Measurements from ENCODE around the gene KANK3.

The KANK3 gene

DNA sequence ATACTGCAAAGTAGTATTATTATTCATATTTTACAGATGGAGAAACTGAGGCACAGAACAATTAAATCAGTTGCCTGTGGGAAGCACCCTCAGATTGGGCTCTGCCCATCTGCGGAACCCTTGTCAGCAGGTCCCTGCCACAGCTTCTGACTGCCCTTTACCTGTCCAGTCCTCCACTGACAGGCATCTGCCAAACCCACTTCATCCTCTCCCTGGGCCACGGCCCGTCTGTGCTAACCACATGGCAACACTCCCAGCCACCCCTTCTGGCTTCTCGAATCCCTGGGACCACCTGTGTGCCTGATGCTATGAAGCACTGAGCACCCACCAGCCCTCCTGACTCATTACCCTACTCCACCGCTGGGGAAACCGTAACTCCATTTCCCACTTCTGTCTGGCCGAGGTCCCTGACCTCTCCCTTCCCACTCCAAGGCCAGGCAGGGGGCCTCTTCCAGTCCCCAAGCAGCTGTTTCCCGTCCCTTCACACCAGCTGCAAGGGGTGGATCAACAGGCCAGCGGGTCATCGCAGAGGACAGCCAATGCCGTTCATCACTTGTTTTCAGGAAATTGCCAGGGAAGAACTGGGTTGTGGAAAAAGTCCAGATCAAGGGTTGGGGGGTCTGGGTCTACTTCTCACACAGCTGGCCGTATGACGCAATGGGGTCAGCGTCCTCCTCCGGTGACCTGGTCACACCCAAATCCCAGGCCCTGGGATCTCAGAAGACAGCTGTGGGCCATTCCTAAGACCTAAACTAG, 2.5 kb downstream of the KANK3 start:
- no peak for DNase-seq

DNA sequence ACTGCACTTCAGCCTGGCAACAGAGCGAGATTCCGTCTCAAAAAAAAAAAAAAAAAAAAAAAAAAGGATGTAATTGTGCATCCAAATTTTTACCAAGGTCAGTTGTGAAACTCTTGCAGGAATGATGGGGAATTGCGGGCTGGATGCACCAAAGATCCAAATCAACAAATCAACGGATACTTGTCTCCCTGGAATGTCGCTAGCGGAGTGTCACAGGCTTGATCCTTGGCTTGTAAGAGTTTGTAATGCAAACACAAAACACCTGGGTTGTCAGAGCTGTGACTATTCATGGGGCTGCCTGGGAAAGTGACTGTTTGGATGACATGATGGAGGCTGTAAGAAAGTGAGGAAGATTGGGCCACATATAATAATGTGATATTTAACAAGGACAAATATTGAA, 4.2 kb downstream of the KANK3 start:
- no peak for DNase-seq

DNA sequence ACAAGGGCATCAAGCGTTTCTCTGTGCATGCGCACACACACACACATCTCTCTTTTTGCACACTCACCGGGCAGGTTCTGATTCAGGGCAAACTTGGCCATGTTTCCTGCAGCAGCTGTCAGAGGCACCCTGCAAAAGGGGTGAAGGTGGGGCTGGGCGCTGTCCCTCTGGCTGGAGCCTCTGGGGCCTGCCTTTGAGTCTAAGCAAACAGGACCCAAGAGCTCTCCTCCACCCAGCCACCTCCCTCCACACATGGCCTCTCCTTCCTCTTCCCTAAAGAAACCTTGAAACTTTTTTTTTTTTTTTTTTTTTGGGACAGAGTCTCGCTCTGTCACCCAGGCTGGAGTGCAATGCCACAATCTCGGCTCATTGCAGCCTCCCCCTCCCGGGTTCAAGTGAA, 5.3 kb downstream of the KANK3 start:
- DNase-seq, result no peak

GRCh38 chr19:8336660-8337059, 6.4 kb downstream of the KANK3 start:
- DNase-seq, result no peak

- DNase-seq, result no peak
Measured at GRCh38 chr19:8336072-8336569, 6.9 kb downstream of the KANK3 start.

- DNase-seq, result no peak
Measured at GRCh38 chr19:8335343-8336071, 7.6 kb downstream of the KANK3 start.

DNA sequence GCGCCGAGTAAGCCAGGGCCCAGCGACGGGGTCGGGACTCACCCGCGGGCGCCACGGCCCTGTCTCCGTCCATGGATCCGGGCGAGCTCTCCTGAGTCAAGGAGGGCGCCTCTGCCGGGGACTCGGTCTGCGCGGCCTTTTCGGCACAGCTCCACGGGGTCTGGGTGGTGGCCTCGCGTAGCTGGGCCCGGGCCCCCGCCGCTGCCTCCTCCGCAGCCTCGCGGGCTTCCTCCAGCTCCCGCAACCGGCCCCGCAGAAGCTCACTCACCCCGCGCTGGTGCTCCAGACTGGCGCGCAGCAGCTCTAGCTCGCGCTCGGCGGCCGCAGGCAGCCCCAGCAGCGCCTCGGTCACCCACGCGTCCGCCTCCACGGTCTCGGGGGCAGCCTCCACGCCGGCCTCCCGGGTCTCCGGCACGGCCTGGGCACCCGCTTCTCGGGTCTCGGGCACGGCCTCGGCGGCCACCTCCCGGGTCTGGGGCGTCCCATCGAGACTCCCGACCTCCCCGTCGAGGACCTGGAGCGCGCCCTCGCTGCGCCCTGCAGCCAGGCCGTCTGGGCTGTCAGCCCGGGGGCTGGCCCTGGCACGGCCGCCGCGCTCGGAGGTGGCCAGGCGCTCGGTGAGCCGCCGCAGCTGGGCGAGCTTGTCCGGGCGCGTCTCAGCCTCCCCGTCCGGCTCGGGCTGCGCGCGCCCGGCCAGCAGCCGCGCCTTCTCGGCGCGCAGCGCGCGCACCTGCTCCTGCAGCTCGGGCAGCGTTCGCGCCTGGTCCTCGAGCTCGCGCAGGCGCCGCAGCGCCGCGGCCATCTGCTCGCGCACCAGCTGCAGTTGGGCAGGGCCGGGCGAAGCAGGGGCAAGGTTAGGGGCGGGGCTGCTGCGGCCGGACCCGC, 8.4 kb downstream of the KANK3 start:
- peak in 8 of 56 donors; percentile 6 to 52 (median 10) for DNase-seq

DNA sequence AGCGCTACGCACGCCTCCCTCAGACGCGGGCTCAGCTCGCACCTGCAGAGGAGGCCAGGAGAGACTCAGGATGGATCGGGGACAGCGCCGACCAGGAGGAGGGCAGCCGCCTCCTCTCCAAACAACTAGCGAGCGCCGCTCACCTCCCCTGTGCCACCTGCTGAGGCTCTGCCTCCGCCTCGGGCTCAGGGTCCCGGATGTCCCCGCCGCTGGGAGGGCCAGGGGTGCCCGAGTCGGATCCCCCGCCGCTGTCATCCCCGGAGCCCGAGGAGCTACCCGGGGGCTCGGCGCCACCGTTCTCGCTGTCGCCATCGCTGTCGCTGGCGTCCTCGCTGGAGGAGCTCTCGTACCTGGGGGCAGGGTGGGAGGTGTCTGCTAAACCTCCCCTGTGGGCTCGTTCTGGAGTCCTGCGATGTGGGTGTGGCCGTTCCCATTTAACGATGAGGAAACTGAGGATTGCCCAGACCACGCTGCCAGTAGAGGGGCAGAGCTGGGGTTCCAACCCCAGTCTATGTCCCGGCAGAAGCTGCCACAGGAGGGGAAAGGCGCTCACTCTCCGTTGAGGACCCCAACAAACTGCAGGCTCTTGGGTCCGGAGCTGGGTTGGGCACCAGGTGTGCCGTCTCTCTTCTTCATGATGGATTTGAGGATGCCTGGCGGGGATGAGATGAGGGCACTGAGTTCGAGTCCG, 9.2 kb downstream of the KANK3 start:
- no peak for DNase-seq

DNA sequence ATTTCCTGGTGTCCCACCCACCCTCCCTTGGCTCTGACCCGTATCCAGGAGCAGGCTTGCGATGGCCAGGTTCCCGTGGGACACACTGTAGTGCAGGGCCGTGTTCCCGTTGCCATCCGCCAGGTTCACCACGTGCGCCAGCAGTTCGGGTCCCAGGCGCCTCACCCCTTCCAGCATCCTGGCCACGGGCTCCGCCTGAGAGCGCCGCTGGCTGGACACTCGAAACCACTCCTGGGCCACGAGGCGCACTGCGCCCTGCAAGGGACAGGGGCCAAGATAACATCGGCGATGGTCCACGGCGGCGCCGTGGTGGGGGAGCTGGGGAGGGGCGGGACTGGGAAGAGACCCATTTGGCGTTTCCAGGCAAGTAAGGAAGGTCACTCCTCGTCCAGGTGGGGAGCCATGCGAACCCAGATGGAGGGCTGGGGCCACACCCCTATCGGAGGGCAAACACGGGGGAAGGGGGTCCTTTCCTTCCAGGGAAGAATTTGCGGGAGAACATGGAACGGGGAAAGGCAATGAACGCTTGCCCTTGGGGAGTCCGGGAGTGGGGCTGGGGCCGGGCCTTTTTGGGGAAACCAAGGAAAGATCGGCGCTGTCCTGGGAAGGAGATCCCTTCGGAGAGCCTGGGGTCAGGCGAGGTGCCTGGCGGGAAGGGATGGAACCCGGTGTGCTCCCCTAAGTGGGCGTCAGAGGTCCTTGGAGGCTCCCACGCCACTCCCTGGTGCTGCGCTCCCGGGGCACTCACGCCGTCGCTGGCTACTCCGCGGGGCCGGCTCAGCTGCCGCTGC, 9.9 kb downstream of the KANK3 start:
- DNase-seq, result no peak

GRCh38 chr19:8331263-8331845, 11.7 kb downstream of the KANK3 start:
- DNase-seq, result no peak

DNA sequence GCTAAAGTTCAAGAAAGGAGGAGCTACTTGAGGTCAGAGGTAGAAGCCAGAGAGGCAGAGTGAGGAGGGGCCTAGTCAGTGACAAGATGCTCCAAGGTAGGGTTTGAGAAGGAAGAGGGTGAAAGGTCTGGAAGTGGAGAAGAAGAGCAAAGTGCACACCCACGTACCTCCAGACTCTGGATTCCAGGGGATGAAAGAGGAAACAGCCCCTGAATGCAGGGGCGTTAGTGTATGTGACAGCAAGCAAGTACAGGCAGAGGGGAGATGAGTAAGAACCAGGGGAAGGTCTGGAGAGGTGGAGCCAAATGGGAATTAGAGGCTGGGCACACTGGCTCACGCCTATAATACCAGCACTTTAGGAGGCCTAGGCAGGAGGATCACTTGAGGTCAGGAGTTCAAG, 13.1 kb downstream of the KANK3 start:
- DNase-seq, result no peak

DNA sequence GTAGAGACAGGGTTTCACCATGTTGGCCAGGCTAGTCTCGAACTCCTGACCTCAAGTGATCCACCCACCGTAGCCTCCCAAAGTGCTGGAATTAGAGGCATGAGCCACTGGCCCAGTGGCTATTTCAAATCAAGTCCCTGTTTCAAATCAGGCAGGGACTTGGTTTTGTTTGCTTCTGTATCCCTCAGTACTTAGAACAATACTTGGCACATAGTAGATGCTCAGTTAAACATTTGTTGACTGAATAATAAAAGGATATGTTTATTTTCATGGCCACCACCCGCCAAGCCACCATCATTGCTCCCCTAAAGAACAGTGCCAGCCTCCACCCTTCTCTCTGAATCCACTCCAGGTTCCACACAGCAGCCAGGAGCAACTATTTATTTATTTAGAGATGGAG, 17.6 kb downstream of the KANK3 start:
- DNase-seq, result no peak

- no peak for DNase-seq
Measured at GRCh38 chr19:8324186-8325050, 18.6 kb downstream of the KANK3 start.

DNA sequence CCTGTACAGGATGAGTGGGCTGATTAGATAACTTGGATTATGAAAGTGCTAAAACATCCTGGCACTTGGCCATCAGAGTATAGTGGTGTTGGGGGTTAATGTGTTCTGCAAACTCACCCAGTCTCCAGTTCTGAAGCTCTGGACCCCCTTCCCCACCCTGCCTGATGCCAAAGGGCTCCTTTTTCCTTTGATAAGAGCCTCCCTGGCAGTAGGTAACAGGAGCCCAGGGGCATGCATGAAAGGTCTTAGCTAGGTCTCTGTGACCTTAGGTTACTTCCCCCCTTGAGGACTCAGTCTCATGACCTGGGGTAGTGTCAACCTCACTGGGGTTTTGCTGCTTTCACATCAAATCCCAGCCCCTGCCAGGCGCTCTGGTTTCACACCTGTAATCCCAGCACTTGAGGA, 19.3 kb downstream of the KANK3 start:
- no peak for DNase-seq

DNA sequence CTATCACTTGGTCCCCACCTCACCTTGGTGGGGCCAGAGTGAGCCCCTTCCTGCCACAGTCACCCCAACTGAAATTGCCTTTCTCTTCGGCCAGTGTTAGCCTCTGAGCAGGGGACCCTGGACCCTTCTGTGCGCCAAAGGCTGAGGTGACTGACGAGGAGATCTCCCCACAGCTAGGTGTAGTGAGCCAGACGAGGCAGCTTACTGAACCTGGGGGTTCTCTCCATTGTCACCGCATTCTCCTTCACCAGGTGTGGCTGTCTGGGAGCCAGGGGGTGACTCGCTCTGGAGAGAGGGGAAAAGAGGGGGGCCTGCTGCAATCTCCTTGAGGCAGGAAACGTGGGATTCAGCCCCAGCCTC, 20.4 kb downstream of the KANK3 start:
- no peak for DNase-seq

- DNase-seq, result no peak
Measured at GRCh38 chr19:8321986-8322637, 20.9 kb downstream of the KANK3 start.

DNA sequence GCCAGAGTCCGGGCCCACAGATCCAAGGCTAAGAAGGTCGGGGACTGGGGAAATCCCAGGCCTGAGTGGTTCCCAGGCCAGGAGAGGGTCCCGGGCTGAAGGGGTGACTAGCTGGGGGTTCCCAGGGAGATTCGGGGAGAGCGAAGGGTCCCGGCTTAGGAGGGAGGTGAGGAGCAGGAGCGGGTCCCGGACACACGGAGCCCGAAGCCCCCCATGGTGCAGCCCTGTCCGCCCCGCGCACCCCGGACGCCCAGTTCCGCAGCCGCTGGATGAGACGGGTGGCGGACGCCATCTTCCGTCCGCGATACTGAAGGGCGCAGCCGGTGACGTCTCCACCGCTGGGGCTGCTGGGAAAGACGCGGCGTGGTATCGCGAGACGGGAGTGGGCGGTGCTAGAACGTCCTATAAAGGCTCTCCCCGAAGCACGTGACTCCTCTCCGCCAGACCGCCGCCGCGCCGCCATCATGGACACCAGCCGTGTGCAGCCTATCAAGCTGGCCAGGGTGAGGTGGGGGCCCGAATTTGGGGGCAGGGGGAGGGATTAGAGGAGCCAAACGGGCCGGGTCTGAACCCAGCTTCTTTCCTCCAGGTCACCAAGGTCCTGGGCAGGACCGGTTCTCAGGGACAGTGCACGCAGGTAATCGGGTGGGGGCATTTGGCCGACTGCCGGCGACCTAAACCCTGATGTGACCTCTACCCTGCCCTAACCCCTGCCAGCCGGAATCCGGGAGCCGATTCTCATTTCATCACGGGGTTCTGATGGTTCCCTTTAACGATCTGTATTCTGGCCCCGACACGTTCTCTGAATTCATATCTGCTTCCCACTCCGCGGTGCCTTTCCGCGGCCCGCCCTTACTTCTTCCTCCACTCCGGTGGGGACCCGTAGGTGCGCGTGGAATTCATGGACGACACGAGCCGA, 21.7 kb downstream of the KANK3 start, which contains the start of the genes NDUFA7 and RPS28:
TSS of gene NDUFA7 (minus strand) at position 309 of the 919 bp plus-strand sequence. CDS start at position 292, 17 bp downstream.
TSS of gene RPS28 (plus strand) at position 430 of the 919 bp plus-strand sequence. CDS start at position 465, 35 bp downstream.
- DNase-seq, result peak; percentile 70 to 98 (median 92)
